Measurements from ENCODE around the gene SLC25A34.

DNA sequence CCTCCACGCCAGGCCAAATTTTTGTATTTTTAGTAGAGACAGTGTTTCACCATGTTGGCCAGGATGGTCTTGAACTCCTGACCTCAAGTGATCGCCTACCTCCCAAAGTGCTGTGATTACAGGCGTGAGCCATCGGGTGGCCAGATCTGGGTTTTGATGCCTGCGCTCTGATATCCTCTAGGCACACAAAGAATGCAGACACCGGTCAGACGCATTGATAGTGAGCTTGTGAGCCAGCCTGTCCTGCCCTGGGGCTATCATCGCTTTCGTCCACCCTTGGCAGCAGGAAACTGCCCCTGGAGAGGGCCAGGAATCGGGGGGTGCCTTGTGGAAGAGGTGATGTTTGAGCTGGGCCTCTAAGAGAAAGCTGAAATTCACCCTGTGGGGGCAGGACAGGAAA is 26.5 kb downstream of the SLC25A34 start:
- no peak for TF ChIP-seq KLF9 (tag by site-specific recombination; IDR thresholded peaks at IDR 0.05; ENCODE audit: low read depth)
- no peak for TF ChIP-seq ZNF239 (tag by site-specific recombination; IDR thresholded peaks at IDR 0.05)
- TF ChIP-seq, protein P1, sequence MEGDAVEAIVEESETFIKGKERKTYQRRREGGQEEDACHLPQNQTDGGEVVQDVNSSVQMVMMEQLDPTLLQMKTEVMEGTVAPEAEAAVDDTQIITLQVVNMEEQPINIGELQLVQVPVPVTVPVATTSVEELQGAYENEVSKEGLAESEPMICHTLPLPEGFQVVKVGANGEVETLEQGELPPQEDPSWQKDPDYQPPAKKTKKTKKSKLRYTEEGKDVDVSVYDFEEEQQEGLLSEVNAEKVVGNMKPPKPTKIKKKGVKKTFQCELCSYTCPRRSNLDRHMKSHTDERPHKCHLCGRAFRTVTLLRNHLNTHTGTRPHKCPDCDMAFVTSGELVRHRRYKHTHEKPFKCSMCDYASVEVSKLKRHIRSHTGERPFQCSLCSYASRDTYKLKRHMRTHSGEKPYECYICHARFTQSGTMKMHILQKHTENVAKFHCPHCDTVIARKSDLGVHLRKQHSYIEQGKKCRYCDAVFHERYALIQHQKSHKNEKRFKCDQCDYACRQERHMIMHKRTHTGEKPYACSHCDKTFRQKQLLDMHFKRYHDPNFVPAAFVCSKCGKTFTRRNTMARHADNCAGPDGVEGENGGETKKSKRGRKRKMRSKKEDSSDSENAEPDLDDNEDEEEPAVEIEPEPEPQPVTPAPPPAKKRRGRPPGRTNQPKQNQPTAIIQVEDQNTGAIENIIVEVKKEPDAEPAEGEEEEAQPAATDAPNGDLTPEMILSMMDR (tag by site-specific recombination; IDR thresholded peaks at IDR 0.05), result no peak

Data from HEK293 (cell line).